Measurements from ENCODE around the gene PICK1.
A peak's percentile ranks its signal among the peaks of the same experiment; 100 is the strongest.

Gene PICK1

GRCh38 chr22:38038890-38039812, 18.1 kb upstream of the PICK1 start:
- peaks cover 23% of the 10 kb centered on the region for H3K4me1 ChIP-seq (ENCODE audit: control insufficient read depth, insufficient read depth, low read length)
- no peaks in the 10 kb centered on the region for H3K36me3 ChIP-seq (ENCODE audit: control insufficient read depth, insufficient read depth, low read length)
- no peak overlapping the region for H3K27ac ChIP-seq (ENCODE audit: insufficient read depth, low read depth, low read length, poor library complexity, severe bottlenecking)
- no peaks in the 10 kb centered on the region for H3K27me3 ChIP-seq (ENCODE audit: control insufficient read depth, insufficient read depth, low read length, poor library complexity, severe bottlenecking)
- 94% methylated on average over 46 of the region's 46 CpGs for WGBS, 2 experiments
- no peaks in the 10 kb centered on the region for H3K9me3 ChIP-seq (ENCODE audit: control insufficient read depth, low read length)
- H3K4me3 ChIP-seq (ENCODE audit: insufficient read depth, low read depth, low read length) = no peak overlapping the region

GRCh38 chr22:38040953-38041759, 16.0 kb upstream of the PICK1 start:
- no peaks in the 10 kb centered on the region for H3K36me3 ChIP-seq (ENCODE audit: control insufficient read depth, insufficient read depth, low read length)
- H3K9me3 ChIP-seq (ENCODE audit: control insufficient read depth, low read length) = no peaks in the 10 kb centered on the region
- H3K4me3 ChIP-seq (ENCODE audit: insufficient read depth, low read depth, low read length) = no peak overlapping the region
- H3K27me3 ChIP-seq (ENCODE audit: control insufficient read depth, insufficient read depth, low read length, poor library complexity, severe bottlenecking) = no peaks in the 10 kb centered on the region
- H3K4me1 ChIP-seq (ENCODE audit: control insufficient read depth, insufficient read depth, low read length) = peaks cover 10% of the 10 kb centered on the region
- H3K27ac ChIP-seq (ENCODE audit: insufficient read depth, low read depth, low read length, poor library complexity, severe bottlenecking) = no peak overlapping the region
- WGBS, 2 experiments = 92 to 95% methylated on average over 20 of the region's 20 CpGs

- Histone ChIP-seq H3K36me3 (ENCODE audit: control insufficient read depth, insufficient read depth, low read length) (no peaks in the 10 kb centered on the region), H3K27me3 (ENCODE audit: control insufficient read depth, insufficient read depth, low read length, poor library complexity, severe bottlenecking) (no peaks in the 10 kb centered on the region), H3K4me1 (ENCODE audit: control insufficient read depth, insufficient read depth, low read length) (peaks cover 10% of the 10 kb centered on the region), H3K4me3 (ENCODE audit: insufficient read depth, low read depth, low read length) (no peak overlapping the region), H3K9me3 (ENCODE audit: control insufficient read depth, low read length) (no peaks in the 10 kb centered on the region), H3K27ac (ENCODE audit: insufficient read depth, low read depth, low read length, poor library complexity, severe bottlenecking) (no peak overlapping the region)
- 92 to 96% methylated on average over 5 of the region's 5 CpGs for WGBS, 2 experiments
These were observed 15.3 kb upstream of the PICK1 start for GRCh38 chr22:38041760-38042487.

- Histone ChIP-seq H3K9me3 (ENCODE audit: control insufficient read depth, low read length) (no peaks in the 10 kb centered on the region), H3K4me1 (ENCODE audit: control insufficient read depth, insufficient read depth, low read length) (peaks cover 13% of the 10 kb centered on the region), H3K27ac (ENCODE audit: insufficient read depth, low read depth, low read length, poor library complexity, severe bottlenecking) (no peak overlapping the region), H3K27me3 (ENCODE audit: control insufficient read depth, insufficient read depth, low read length, poor library complexity, severe bottlenecking) (no peaks in the 10 kb centered on the region), H3K4me3 (ENCODE audit: insufficient read depth, low read depth, low read length) (no peak overlapping the region), H3K36me3 (ENCODE audit: control insufficient read depth, insufficient read depth, low read length) (no peaks in the 10 kb centered on the region)
- 89 to 90% methylated on average over 1 of the region's 1 CpG for WGBS, 2 experiments
These were observed 14.8 kb upstream of the PICK1 start for GRCh38 chr22:38042488-38042790.

- Histone ChIP-seq H3K9me3 (ENCODE audit: control insufficient read depth, low read length) (no peaks in the 10 kb centered on the region), H3K36me3 (ENCODE audit: control insufficient read depth, insufficient read depth, low read length) (no peaks in the 10 kb centered on the region), H3K27me3 (ENCODE audit: control insufficient read depth, insufficient read depth, low read length, poor library complexity, severe bottlenecking) (no peaks in the 10 kb centered on the region), H3K4me3 (ENCODE audit: insufficient read depth, low read depth, low read length) (no peak overlapping the region), H3K4me1 (ENCODE audit: control insufficient read depth, insufficient read depth, low read length) (peaks cover 13% of the 10 kb centered on the region), H3K27ac (ENCODE audit: insufficient read depth, low read depth, low read length, poor library complexity, severe bottlenecking) (no peak overlapping the region)
- WGBS, 2 experiments = 90 to 94% methylated on average over 16 of the region's 16 CpGs
These were observed 13.8 kb upstream of the PICK1 start for GRCh38 chr22:38043151-38044039.

- Histone ChIP-seq H3K4me3 (ENCODE audit: insufficient read depth, low read depth, low read length) (no peak overlapping the region), H3K27ac (ENCODE audit: insufficient read depth, low read depth, low read length, poor library complexity, severe bottlenecking) (peak overlapping the region; percentile 18), H3K9me3 (ENCODE audit: control insufficient read depth, low read length) (no peaks in the 10 kb centered on the region), H3K36me3 (ENCODE audit: control insufficient read depth, insufficient read depth, low read length) (no peaks in the 10 kb centered on the region), H3K27me3 (ENCODE audit: control insufficient read depth, insufficient read depth, low read length, poor library complexity, severe bottlenecking) (no peaks in the 10 kb centered on the region), H3K4me1 (ENCODE audit: control insufficient read depth, insufficient read depth, low read length) (peaks cover 13% of the 10 kb centered on the region)
- WGBS, 2 experiments = 65 to 70% methylated on average over 14 of the region's 14 CpGs
These were observed 11.0 kb upstream of the PICK1 start for GRCh38 chr22:38046070-38046748.

- Histone ChIP-seq H3K36me3 (ENCODE audit: control insufficient read depth, insufficient read depth, low read length) (no peaks in the 10 kb centered on the region), H3K9me3 (ENCODE audit: control insufficient read depth, low read length) (no peaks in the 10 kb centered on the region), H3K4me3 (ENCODE audit: insufficient read depth, low read depth, low read length) (no peak overlapping the region), H3K27me3 (ENCODE audit: control insufficient read depth, insufficient read depth, low read length, poor library complexity, severe bottlenecking) (peaks cover 3% of the 10 kb centered on the region), H3K27ac (ENCODE audit: insufficient read depth, low read depth, low read length, poor library complexity, severe bottlenecking) (no peak overlapping the region), H3K4me1 (ENCODE audit: control insufficient read depth, insufficient read depth, low read length) (peaks cover 13% of the 10 kb centered on the region)
- WGBS, 2 experiments = 90 to 93% methylated on average over 19 of the region's 20 CpGs
These were observed 7.2 kb upstream of the PICK1 start for GRCh38 chr22:38049812-38050619.

GRCh38 chr22:38050720-38051119, 6.5 kb upstream of the PICK1 start:
- 94 to 96% methylated on average over 7 of the region's 7 CpGs for WGBS, 2 experiments
- Histone ChIP-seq H3K9me3 (ENCODE audit: control insufficient read depth, low read length) (no peaks in the 10 kb centered on the region), H3K36me3 (ENCODE audit: control insufficient read depth, insufficient read depth, low read length) (no peaks in the 10 kb centered on the region), H3K27ac (ENCODE audit: insufficient read depth, low read depth, low read length, poor library complexity, severe bottlenecking) (no peak overlapping the region), H3K4me1 (ENCODE audit: control insufficient read depth, insufficient read depth, low read length) (peaks cover 13% of the 10 kb centered on the region), H3K4me3 (ENCODE audit: insufficient read depth, low read depth, low read length) (no peak overlapping the region), H3K27me3 (ENCODE audit: control insufficient read depth, insufficient read depth, low read length, poor library complexity, severe bottlenecking) (peaks cover 3% of the 10 kb centered on the region)

Data from ectodermal cell (in vitro differentiated cells).